A172 (cell line): ENCODE measurements around the gene FBXL20. TPM values are rescaled to one million over a fixed set of nuclear protein-coding genes. Genes with fewer than 3 reads are reported as not detected.
"Not testable (repeated sequence)": the region's sequence is repeated elsewhere in the genome, so short reads cannot be mapped to it uniquely, and the experiment has no call there.

ENCODE experiments used
- DNase-seq: peaks from one replicate; pipeline ENCODE4 v3.0.0-alpha.2; 2015; ENCODE audit warnings: low spot score
- total RNA-seq: library from RNA; depleted of rRNA; stranded (reverse); fragments of >200 nt; shearing (Covaris generic); gene quantifications from 2 replicates; pipeline ENCODE4 v1.2.3, GENCODE V29; 2014

Gene FBXL20
- total RNA-seq, 1 experiment from 2014 or later: 11.9 TPM

DNA sequence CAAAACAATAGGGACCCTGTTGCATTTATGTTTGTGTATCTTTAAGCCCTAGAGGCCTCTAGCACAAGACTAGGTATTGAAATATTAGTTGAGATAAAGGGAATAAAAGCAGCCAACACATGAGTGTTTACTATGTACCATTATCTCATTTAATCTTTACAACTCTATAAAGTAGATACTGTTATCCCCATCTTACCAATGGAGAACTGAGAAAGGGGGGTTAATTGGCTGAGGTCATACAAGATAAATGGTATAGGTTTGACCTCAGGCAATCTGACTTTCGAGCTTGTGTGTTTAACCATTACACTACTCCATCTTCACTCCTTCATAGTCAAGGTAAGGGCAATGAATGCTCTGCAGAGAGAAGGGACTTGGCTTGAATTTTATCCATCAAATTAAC lies 149.4 kb downstream of the FBXL20 start:
- no peak for DNase-seq

DNA sequence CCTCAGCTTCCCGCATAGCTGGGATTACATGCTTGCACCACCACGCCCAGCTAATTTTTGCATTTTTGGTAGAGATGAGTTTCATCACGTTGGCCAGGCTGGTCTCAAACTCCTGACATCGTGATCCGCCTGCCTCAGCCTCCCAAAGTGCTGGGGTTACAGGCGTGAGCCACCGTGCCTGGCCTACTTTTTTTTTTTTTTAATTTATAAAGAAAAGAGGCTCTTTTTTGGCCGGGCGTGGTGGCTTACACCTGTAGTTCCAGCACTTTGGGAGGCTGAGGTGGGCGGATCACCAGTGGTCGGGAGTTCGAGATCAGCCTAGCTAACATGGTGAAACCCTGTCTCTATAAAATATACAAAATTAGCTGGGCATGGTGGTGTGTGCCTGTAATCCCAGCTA lies 151.3 kb downstream of the FBXL20 start:
- DNase-seq: not testable (repeated sequence)

DNA sequence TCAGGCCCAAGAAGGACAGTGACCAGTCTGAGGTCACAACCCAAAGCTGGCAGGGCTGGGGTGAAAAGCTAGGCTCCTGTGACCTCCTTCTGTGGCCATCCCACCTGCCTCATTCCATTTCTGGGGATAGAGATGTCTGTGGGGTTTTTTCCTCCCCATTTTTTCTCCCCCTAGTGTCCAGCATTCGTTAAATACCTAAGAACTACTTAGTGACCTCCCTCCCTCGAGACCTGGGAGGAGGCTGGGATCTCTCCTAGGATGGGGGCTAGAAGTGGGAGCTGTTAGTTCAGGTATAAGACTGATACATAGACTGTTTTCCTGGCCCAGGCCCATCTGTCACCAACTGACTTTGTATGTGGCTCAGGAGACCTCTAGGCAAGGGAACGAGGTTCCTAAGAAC lies 155.2 kb downstream of the FBXL20 start:
- no peak for DNase-seq

GRCh38 chr17:39244600-39245570 lies 156.5 kb downstream of the FBXL20 start:
- DNase-seq: peak; percentile 84

DNA sequence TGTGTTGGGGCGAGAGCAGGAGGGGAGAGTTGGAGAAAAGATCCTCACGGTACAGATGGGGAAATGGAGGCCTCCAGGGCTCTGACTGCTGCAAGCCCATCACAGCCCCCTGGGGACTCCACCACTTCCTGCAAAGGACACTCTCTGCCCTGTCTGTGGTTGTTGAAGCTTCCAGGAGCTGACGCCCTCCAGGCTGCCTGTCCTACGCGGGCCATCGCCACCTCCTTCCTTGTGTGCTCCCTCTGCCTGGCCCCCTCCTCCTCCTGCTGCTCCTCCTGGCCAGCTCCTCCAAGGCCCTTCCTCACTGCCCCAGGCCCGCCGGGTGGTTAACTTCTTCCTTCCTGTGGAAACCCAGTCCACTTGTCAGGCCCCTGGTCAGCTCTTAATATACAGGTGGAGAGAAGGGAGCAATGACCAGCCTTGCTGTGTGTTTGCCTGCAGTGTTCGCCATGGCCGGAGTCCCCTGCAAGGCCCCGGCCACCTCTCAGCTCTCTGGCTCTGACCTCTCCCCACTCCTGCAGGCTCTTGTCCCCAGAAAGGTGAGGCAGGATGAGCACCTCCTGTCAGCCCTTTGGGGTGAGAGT lies 157.3 kb downstream of the FBXL20 start:
- DNase-seq: no peak

- DNase-seq: no peak
Observed at GRCh38 chr17:39243155-39243554, 158.3 kb downstream of the FBXL20 start.

- DNase-seq: no peak
Observed at GRCh38 chr17:39240631-39241030, 160.8 kb downstream of the FBXL20 start.

DNA sequence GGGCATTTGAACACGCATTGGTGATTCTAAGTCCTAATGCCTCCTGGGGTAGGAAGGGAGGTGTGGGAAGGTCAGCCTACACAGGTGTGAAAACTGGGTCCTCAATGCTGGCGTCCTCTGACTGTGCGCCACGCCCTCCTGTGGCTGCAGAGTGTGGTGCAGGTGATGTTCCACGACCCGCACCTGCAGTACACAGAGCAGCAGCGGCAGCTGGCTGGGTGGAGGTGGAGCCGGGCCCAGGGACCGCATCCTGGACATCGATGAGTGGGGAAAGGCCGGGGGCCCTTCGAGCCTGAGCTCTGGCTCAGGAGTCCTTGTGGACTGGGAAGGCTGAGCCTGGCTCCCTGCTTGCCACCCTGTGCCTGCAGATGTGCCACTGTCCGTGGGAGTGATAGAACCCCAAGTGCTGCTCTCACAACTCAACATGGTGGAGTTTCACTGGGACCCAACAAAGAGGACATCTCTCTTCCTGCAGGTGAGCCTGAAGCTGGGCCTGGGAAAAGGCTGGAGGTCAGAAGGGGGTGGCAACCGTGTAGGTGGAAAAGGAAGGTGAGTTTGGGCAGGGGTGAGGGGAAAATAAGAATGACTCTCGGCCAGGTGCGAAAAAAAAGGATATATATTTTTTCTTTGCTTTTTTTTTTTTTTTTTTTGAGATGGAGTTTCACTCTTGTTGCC lies 161.6 kb downstream of the FBXL20 start:
- no peak for DNase-seq

- DNase-seq: peak; percentile 89
Observed at GRCh38 chr17:39238311-39238972, 163.0 kb downstream of the FBXL20 start.

DNA sequence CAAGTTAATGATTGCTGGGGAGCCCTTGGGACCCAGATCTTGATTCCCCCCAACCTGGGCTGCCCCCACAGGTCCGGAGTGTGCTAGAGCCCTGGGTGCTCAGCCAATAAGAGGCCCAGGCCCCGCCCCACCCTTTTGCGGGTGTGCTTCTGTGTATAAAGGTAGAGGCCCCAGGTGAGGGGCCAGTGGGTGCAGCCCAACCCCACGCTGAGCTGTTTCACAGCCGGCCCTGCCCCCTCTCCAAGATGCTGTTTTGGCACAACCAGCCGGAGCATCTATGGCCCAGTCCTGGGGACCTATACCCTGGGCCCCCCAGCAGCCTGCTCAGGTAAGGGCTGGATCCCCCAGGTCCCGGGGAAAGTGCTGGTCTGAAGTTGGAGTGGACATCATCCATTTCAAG lies 163.8 kb downstream of the FBXL20 start:
- DNase-seq: no peak

DNA sequence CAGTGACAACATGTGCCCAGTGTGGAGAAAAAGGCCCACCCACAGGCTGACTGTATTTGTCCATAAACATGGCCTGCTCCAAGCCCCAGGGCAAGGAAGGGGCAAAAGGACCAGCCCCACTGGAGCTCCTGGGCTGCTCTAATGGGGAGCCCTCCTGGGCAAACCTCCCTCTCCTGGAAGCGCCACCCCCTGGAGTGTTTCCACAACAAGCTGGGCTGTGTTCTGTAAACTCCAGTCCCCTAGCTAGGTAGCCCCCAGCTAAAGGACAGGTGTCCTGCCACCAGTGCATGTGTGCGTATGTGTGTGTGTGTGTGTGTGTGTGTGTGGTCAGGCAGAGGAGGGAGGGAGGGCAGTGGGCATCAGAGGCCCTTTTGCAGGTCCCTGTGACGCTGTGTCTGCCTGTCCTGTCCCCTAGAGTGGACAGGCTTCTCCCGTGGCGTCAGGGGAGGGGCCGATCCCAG lies 164.4 kb downstream of the FBXL20 start:
- no peak for DNase-seq

- no peak for DNase-seq
Observed at GRCh38 chr17:39236450-39236927, 164.9 kb downstream of the FBXL20 start.

- peak; percentile 68 for DNase-seq
Observed at GRCh38 chr17:39235555-39236449, 165.6 kb downstream of the FBXL20 start.

GRCh38 chr17:39231591-39232551 lies 169.6 kb downstream of the FBXL20 start:
- DNase-seq: no peak

- no peak for DNase-seq
Observed at GRCh38 chr17:39231091-39231561, 170.3 kb downstream of the FBXL20 start.

DNA sequence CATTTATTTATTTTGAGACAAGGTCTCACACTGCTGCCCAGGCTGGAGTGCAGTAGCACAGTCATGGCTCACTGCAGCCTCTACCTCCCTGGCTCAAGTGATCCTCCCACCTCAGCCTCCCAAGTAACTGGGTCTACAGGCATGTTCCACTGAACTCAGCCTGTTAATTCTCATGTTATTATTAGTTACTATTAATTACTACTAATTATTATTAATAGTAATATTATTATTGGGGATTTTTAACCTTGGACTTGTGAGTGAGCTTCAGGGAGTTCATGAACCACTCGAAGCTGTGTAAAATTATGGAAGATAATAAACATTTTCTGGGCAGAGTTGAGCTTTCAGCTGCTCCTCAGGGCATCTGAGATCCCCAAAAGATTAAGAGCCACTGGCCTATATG lies 171.1 kb downstream of the FBXL20 start:
- no peak for DNase-seq

GRCh38 chr17:39229274-39229913 lies 172.0 kb downstream of the FBXL20 start:
- DNase-seq: peak; percentile 78

DNA sequence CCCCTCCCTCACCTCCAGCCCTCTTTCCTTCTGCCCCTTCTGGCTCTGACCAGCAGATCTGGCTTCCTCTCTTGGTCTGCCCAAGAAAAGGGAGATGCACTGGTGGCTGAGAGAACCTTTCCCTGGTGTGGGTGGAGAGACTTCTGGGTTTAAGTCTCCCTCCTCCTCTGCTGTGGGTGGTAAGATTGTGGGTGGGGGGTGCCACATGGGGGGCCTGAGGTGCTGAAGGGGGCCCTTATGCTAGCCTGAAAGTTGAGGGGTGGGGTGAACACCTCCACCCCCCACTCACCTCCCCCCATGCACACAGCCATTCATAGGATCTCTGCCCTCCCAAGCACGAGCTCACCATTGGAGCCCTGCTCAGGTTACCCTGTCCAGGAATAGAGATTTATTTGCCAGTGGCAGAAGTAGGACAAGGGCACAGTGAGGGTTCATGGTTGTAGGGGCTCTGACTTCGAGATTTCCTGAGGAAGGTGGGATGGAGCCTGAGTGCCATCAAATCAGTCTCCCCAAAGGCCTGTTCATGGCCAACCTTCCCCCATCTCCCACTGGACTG lies 174.0 kb downstream of the FBXL20 start:
- no peak for DNase-seq
